Measurements from ENCODE around the gene OSBPL2. TPM values are rescaled to one million over a fixed set of nuclear protein-coding genes. Genes with fewer than 3 reads are reported as not detected.

Gene OSBPL2
- total and polyA plus RNA-seq, 2 experiments from 2014 or later: 22.2 to 27.9 TPM

- DNase-seq: peak; percentile 33
- H3K9ac ChIP-seq: no peak overlapping the region
- no peak overlapping the region for H3K4me3 ChIP-seq
- H3K79me2 ChIP-seq (ENCODE audit: insufficient read depth): no peaks in the 10 kb centered on the region
- no peaks in the 10 kb centered on the region for H3K9me3 ChIP-seq (ENCODE audit: low read depth)
- in situ Hi-C loops (cut with MboI): no loop called here
- H3K4me2 ChIP-seq (ENCODE audit: unreplicated experiment): no peak overlapping the region
- no peaks in the 10 kb centered on the region for H3F3A ChIP-seq (ENCODE audit: insufficient read depth)
- H3K9me2 ChIP-seq (ENCODE audit: insufficient read depth): no peaks in the 10 kb centered on the region
- no peaks in the 10 kb centered on the region; the same call in 1 of the 2 replicates for H3K27me3 ChIP-seq (replicated peaks; ENCODE audit: insufficient read depth)
- WGBS, 2 experiments (ENCODE audit: low coverage in 1 of 2, low lambda C conversion rate in 2 of 2, missing lambda C conversion rate in 2 of 2): 30 to 33% methylated on average over 25 to 27 of the region's 27 CpGs
- TF ChIP-seq EZH2phosphoT487 (IDR thresholded peaks at IDR 0.05; ENCODE audit: insufficient read depth, low read depth) (no peak), EZH2 (IDR thresholded peaks at IDR 0.05; ENCODE audit: insufficient read depth, poor library complexity, severe bottlenecking) (no peak)
- no peak overlapping the region for H2AFZ ChIP-seq
- H3K4me1 ChIP-seq (ENCODE audit: insufficient read depth): no peaks in the 10 kb centered on the region
- no peak overlapping the region for H3K27ac ChIP-seq
- no peaks in the 10 kb centered on the region for H3K36me3 ChIP-seq (ENCODE audit: low read depth)
- H4K20me1 ChIP-seq (ENCODE audit: insufficient read depth): no peaks in the 10 kb centered on the region
Measured at GRCh38 chr20:62208795-62209755, 29.2 kb upstream of the OSBPL2 start.

DNA sequence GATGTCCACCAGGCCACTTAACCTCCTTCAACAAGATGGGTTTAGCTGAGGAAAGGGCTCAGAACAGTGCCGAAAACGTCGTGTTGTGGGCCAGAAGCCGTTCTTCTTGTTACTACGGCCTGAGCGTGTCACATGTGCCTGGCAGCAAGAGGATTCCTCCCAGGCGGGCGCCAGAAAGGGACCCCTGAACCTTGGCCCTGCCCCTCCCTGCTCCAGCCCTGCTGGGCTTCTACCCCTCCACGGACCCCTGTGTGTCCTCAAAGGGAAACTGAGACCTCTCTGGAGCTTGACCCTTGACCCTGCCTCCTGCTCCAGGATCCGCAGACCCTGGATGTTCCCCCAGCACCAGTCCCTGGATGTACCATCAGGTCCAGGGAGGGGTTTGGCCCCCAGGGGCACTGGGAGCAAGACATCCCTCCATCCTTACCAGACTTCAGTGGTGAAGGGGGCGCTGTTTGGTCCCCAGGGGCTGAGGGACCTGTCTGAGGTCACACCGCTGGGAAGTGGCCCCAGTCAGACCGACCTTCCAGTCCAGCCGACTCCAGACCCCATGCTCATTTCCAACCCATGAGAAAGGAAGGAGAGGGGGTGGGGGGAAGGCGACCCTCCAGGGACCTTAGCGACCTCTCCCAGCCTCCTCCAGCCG lies 28.3 kb upstream of the OSBPL2 start:
- H3K9ac ChIP-seq: no peak overlapping the region
- H3K4me1 ChIP-seq (ENCODE audit: insufficient read depth): no peaks in the 10 kb centered on the region
- H3K27ac ChIP-seq: no peak overlapping the region
- H2AFZ ChIP-seq: no peak overlapping the region
- no peaks in the 10 kb centered on the region for H3K9me2 ChIP-seq (ENCODE audit: insufficient read depth)
- DNase-seq: no peak
- H3F3A ChIP-seq (ENCODE audit: insufficient read depth): no peaks in the 10 kb centered on the region
- no peaks in the 10 kb centered on the region for H4K20me1 ChIP-seq (ENCODE audit: insufficient read depth)
- no peaks in the 10 kb centered on the region; the same call in 1 of the 2 replicates for H3K27me3 ChIP-seq (replicated peaks; ENCODE audit: insufficient read depth)
- no peaks in the 10 kb centered on the region for H3K36me3 ChIP-seq (ENCODE audit: low read depth)
- WGBS, 2 experiments (ENCODE audit: low coverage in 1 of 2, low lambda C conversion rate in 2 of 2, missing lambda C conversion rate in 2 of 2): 57 to 59% methylated on average over 17 of the region's 17 CpGs
- no peak overlapping the region for H3K4me2 ChIP-seq (ENCODE audit: unreplicated experiment)
- TF ChIP-seq EZH2 (IDR thresholded peaks at IDR 0.05; ENCODE audit: insufficient read depth, poor library complexity, severe bottlenecking) (no peak), EZH2phosphoT487 (IDR thresholded peaks at IDR 0.05; ENCODE audit: insufficient read depth, low read depth) (no peak)
- no peaks in the 10 kb centered on the region for H3K9me3 ChIP-seq (ENCODE audit: low read depth)
- in situ Hi-C loops (cut with MboI): no loop called here
- no peak overlapping the region for H3K4me3 ChIP-seq
- no peaks in the 10 kb centered on the region for H3K79me2 ChIP-seq (ENCODE audit: insufficient read depth)

DNA sequence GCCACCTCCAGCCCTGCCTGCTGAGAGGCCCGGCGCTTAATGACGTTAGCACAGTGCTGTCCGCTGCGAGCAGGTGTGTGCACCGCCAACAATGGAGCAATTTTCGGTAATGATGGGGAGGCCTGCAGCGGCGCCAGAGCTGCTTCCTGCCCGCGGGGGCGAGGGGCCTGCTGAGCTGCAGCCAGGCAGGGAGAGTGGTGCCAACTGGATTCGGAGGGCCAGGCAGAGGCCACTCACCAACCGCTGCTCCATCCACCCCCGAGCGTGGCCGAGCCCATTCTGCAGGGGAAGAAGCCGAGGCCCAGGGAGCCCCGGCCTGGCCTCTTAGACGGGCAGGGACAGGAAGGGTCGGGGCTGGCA lies 27.8 kb upstream of the OSBPL2 start:
- Histone ChIP-seq H3K79me2 (ENCODE audit: insufficient read depth) (no peaks in the 10 kb centered on the region), H3K9ac (no peak overlapping the region), H2AFZ (no peak overlapping the region), H3K4me1 (ENCODE audit: insufficient read depth) (no peaks in the 10 kb centered on the region), H3K4me3 (no peak overlapping the region), H3K27me3 (replicated peaks; ENCODE audit: insufficient read depth) (no peaks in the 10 kb centered on the region; the same call in 1 of the 2 replicates), H3K9me3 (ENCODE audit: low read depth) (no peaks in the 10 kb centered on the region), H3K36me3 (ENCODE audit: low read depth) (no peaks in the 10 kb centered on the region), H3K9me2 (ENCODE audit: insufficient read depth) (no peaks in the 10 kb centered on the region), H3K27ac (no peak overlapping the region), H3K4me2 (ENCODE audit: unreplicated experiment) (no peak overlapping the region), H4K20me1 (ENCODE audit: insufficient read depth) (no peaks in the 10 kb centered on the region), H3F3A (ENCODE audit: insufficient read depth) (no peaks in the 10 kb centered on the region)
- DNase-seq: no peak
- 64 to 67% methylated on average over 18 to 21 of the region's 21 CpGs for WGBS, 2 experiments (ENCODE audit: low coverage in 1 of 2, low lambda C conversion rate in 2 of 2, missing lambda C conversion rate in 2 of 2)
- no peak for TF ChIP-seq EZH2 (IDR thresholded peaks at IDR 0.05; ENCODE audit: insufficient read depth, poor library complexity, severe bottlenecking)
- TF ChIP-seq EZH2phosphoT487 (IDR thresholded peaks at IDR 0.05; ENCODE audit: insufficient read depth, low read depth): no peak
- in situ Hi-C loops (cut with MboI): no loop called here

DNA sequence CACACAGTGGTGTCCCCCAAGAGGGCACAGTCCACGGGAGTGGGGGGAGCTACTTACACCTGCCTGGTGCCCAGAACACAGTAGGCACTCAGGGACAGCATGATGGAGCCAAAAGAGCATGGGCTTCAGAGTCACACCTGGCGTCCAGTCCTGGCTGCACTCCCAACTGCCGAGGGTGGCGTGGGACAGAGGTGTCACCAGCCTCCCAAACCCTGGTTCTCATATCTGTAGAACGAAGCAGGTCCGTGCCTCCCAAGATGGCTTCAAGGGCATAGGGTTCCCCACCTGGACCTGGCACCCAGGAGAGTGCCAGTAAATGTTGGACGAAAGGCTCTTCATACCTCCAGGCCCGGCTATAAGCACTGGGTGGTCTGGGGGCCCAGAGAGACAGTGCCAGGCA lies 27.1 kb upstream of the OSBPL2 start:
- no peak overlapping the region for H3K9ac ChIP-seq
- no peak overlapping the region for H3K4me2 ChIP-seq (ENCODE audit: unreplicated experiment)
- no peaks in the 10 kb centered on the region for H3K36me3 ChIP-seq (ENCODE audit: low read depth)
- H3K27me3 ChIP-seq (replicated peaks; ENCODE audit: insufficient read depth): no peaks in the 10 kb centered on the region; the same call in 1 of the 2 replicates
- H3K4me1 ChIP-seq (ENCODE audit: insufficient read depth): no peaks in the 10 kb centered on the region
- no peaks in the 10 kb centered on the region for H4K20me1 ChIP-seq (ENCODE audit: insufficient read depth)
- H3F3A ChIP-seq (ENCODE audit: insufficient read depth): no peaks in the 10 kb centered on the region
- DNase-seq: no peak
- H3K27ac ChIP-seq: no peak overlapping the region
- H3K79me2 ChIP-seq (ENCODE audit: insufficient read depth): no peaks in the 10 kb centered on the region
- in situ Hi-C loops (cut with MboI): no loop called here
- no peaks in the 10 kb centered on the region for H3K9me2 ChIP-seq (ENCODE audit: insufficient read depth)
- TF ChIP-seq EZH2 (IDR thresholded peaks at IDR 0.05; ENCODE audit: insufficient read depth, poor library complexity, severe bottlenecking): no peak
- no peak for TF ChIP-seq EZH2phosphoT487 (IDR thresholded peaks at IDR 0.05; ENCODE audit: insufficient read depth, low read depth)
- H3K9me3 ChIP-seq (ENCODE audit: low read depth): no peaks in the 10 kb centered on the region
- WGBS, 2 experiments (ENCODE audit: low coverage in 1 of 2, low lambda C conversion rate in 2 of 2, missing lambda C conversion rate in 2 of 2): 42 to 53% methylated on average over 8 of the region's 8 CpGs
- H2AFZ ChIP-seq: no peak overlapping the region
- no peak overlapping the region for H3K4me3 ChIP-seq
